Activated CD4-positive, alpha-beta memory T cell treated with anti-CD3 and anti-CD28 coated beads for 36 hours (primary cell): ENCODE results near the gene PLXNB3. TPM values are rescaled to one million over a fixed set of nuclear protein-coding genes. Genes with fewer than 3 reads are reported as not detected.

Experiments
- CTCF ChIA-PET: fragments of 350-600 bp; sonication (Branson Sonifier 250); formaldehyde crosslinking; loops from one replicate; lab custom pipeline; 2021; ENCODE audit warnings: antibody characterized with exemption, inconsistent platforms; lab: Charles Lee
- POLR2A ChIA-PET: fragments of 350-600 bp; sonication (Branson Sonifier 250); formaldehyde crosslinking; loops from one replicate; lab custom pipeline; 2021; ENCODE audit warnings: antibody characterized with exemption; lab: Charles Lee
- DNase-seq: peaks from one replicate; pipeline ENCODE4 v3.0.0-alpha.2; 2020
- H3K27ac Mint-ChIP-seq: one replicate; pipeline ENCODE4 v1.8.0; 2021; ENCODE audit warnings: mixed read lengths
- H3K27me3 Mint-ChIP-seq: one replicate; pipeline ENCODE4 v1.8.0; 2021; ENCODE audit warnings: mixed read lengths
- H3K36me3 Mint-ChIP-seq: one replicate; pipeline ENCODE4 v1.8.0; 2021; ENCODE audit warnings: mixed read lengths
- H3K4me1 Mint-ChIP-seq: one replicate; pipeline ENCODE4 v1.8.0; 2021; ENCODE audit warnings: low read depth, mixed read lengths
- H3K4me3 Mint-ChIP-seq: one replicate; pipeline ENCODE4 v1.8.0; 2021; ENCODE audit warnings: mild to moderate bottlenecking, mixed read lengths
- H3K9me3 Mint-ChIP-seq: one replicate; pipeline ENCODE4 v1.8.0; 2021; ENCODE audit warnings: mixed read lengths
- intact Hi-C: fragments of 100-400 bp; cut with micrococcal nuclease; formaldehyde crosslinking; loops from one replicate; pipeline ENCODE4 v1.15.1; 2023
- total RNA-seq, 2 experiments: library from RNA; stranded (reverse); gene quantifications; one replicate each; pipeline ENCODE4 v1.2.3, GENCODE V29; 2021

PLXNB3 gene
- total RNA-seq, 2 experiments from 2014 or later, result 0.29 to 0.69 TPM

GRCh38 chrX:153820601-153821000 is 56.6 kb downstream of the PLXNB3 start:
- no peak overlapping the region for H3K4me3 Mint-ChIP-seq

GRCh38 chrX:153821066-153821465 is 57.0 kb downstream of the PLXNB3 start:
- H3K4me1 Mint-ChIP-seq, result peaks cover 41% of the 10 kb centered on the region
- no peak overlapping the region for H3K4me3 Mint-ChIP-seq
- intact Hi-C loops, result no loop called here
- CTCF ChIA-PET, result no interaction called here
- no peaks in the 10 kb centered on the region for H3K36me3 Mint-ChIP-seq
- no peak for DNase-seq
- H3K27me3 Mint-ChIP-seq, result no peaks in the 10 kb centered on the region
- H3K9me3 Mint-ChIP-seq, result no peaks in the 10 kb centered on the region
- POLR2A ChIA-PET, result no interaction called here
- H3K27ac Mint-ChIP-seq, result no peak overlapping the region

More at GRCh38 chrX:153820601-153821000, 56.6 kb downstream of the PLXNB3 start:
- intact Hi-C loops, result no loop called here
- no peak for DNase-seq
- Mint-ChIP-seq H3K27ac (no peak overlapping the region), H3K9me3 (no peaks in the 10 kb centered on the region), H3K36me3 (no peaks in the 10 kb centered on the region), H3K27me3 (no peaks in the 10 kb centered on the region), H3K4me1 (peaks cover 41% of the 10 kb centered on the region)
- CTCF ChIA-PET, result no interaction called here
- POLR2A ChIA-PET, result no interaction called here

- peaks cover 41% of the 10 kb centered on the region for H3K4me1 Mint-ChIP-seq
- H3K36me3 Mint-ChIP-seq, result no peaks in the 10 kb centered on the region
- no peaks in the 10 kb centered on the region for H3K27me3 Mint-ChIP-seq
- DNase-seq, result no peak
- ChIA-PET CTCF (no interaction called here), POLR2A (no interaction called here)
- no peak overlapping the region for H3K27ac Mint-ChIP-seq
- no peak overlapping the region for H3K4me3 Mint-ChIP-seq
- H3K9me3 Mint-ChIP-seq, result no peaks in the 10 kb centered on the region
- intact Hi-C loops, result no loop called here
Measured at GRCh38 chrX:153824348-153824747, 60.3 kb downstream of the PLXNB3 start.

GRCh38 chrX:153825042-153825441 is 61.0 kb downstream of the PLXNB3 start:
- no peaks in the 10 kb centered on the region for H3K27me3 Mint-ChIP-seq
- POLR2A ChIA-PET, result no interaction called here
- H3K4me1 Mint-ChIP-seq, result peaks cover 42% of the 10 kb centered on the region
- H3K36me3 Mint-ChIP-seq, result no peaks in the 10 kb centered on the region
- CTCF ChIA-PET, result no interaction called here
- intact Hi-C loops, result no loop called here
- no peaks in the 10 kb centered on the region for H3K9me3 Mint-ChIP-seq
- H3K4me3 Mint-ChIP-seq, result no peak overlapping the region
- no peak overlapping the region for H3K27ac Mint-ChIP-seq
- no peak for DNase-seq

Other genes with a start within 250 kb of the PLXNB3 start
- gene ATP2B3, start 246.6 kb upstream of the PLXNB3 start, total RNA-seq, result not detected
- gene CCNQ, start 165.1 kb upstream of the PLXNB3 start, total RNA-seq, result 10 to 100 TPM; 18.1 to 18.9 TPM
- gene DUSP9, start 117.0 kb upstream of the PLXNB3 start, total RNA-seq, result under 1 TPM; 0.12 to 0.26 TPM
- under 1 TPM in 1 of 2 experiments, not detected in 1; 0.36 TPM for gene PNCK, start 90.4 kb upstream of the PLXNB3 start, total RNA-seq
- gene SLC6A8, start 76.3 kb upstream of the PLXNB3 start, total RNA-seq, result 1 to 10 TPM in 1 of 2 experiments, under 1 TPM in 1; 0.95 to 1.3 TPM
- 100 to 1,000 TPM; 119 to 121 TPM for gene BCAP31, start 39.9 kb upstream of the PLXNB3 start, total RNA-seq
- 1 to 10 TPM; 4.8 TPM for gene ABCD1, start 39.4 kb upstream of the PLXNB3 start, total RNA-seq
- gene SRPK3, start 16.8 kb downstream of the PLXNB3 start, total RNA-seq, result not detected
- gene IDH3G, start 30.1 kb downstream of the PLXNB3 start, total RNA-seq, result 10 to 100 TPM; 45.9 to 51.5 TPM
- gene SSR4, start 30.4 kb downstream of the PLXNB3 start, total RNA-seq, result 100 to 1,000 TPM; 194 to 203 TPM
- gene PDZD4, start 66.3 kb downstream of the PLXNB3 start, total RNA-seq, result 1 to 10 TPM; 4.9 to 5.7 TPM
- gene L1CAM, start 121.9 kb downstream of the PLXNB3 start, total RNA-seq, result 1 to 10 TPM in 1 of 2 experiments, under 1 TPM in 1; 0.45 to 1.3 TPM
- not detected for gene AVPR2, start 140.4 kb downstream of the PLXNB3 start, total RNA-seq
- gene ARHGAP4, start 162.0 kb downstream of the PLXNB3 start, total RNA-seq, result 100 to 1,000 TPM; 151 to 160 TPM
- 100 to 1,000 TPM; 106 to 115 TPM for gene NAA10, start 170.8 kb downstream of the PLXNB3 start, total RNA-seq
- 1 to 10 TPM; 8.2 to 8.4 TPM for gene RENBP, start 180.4 kb downstream of the PLXNB3 start, total RNA-seq
- 10 to 100 TPM; 90.4 to 93.0 TPM for gene HCFC1, start 207.6 kb downstream of the PLXNB3 start, total RNA-seq
- gene TMEM187, start 208.5 kb downstream of the PLXNB3 start, total RNA-seq, result 1 to 10 TPM; 8.6 to 9.1 TPM